Lower leg skin (tissue), 3 donors: ENCODE data around the gene CAMTA1.

Experiments
- CTCF ChIP-seq, 3 donors: fragments of 450-650 bp; IDR thresholded peaks; one replicate each; pipeline ENCODE4 v1.5.1; 2016; ENCODE audit warnings: antibody characterized with exemption in 3 of 3, mild to moderate bottlenecking in 3 of 3, moderate library complexity in 2 of 3
- POLR2A ChIP-seq, 2 donors: fragments of 450-650 bp; IDR thresholded peaks; one replicate each; pipeline ENCODE4 v1.6.1; 2016 to 2017; ENCODE audit warnings: antibody characterized with exemption in 2 of 2, mild to moderate bottlenecking in 1 of 2, moderate library complexity in 1 of 2

DNA sequence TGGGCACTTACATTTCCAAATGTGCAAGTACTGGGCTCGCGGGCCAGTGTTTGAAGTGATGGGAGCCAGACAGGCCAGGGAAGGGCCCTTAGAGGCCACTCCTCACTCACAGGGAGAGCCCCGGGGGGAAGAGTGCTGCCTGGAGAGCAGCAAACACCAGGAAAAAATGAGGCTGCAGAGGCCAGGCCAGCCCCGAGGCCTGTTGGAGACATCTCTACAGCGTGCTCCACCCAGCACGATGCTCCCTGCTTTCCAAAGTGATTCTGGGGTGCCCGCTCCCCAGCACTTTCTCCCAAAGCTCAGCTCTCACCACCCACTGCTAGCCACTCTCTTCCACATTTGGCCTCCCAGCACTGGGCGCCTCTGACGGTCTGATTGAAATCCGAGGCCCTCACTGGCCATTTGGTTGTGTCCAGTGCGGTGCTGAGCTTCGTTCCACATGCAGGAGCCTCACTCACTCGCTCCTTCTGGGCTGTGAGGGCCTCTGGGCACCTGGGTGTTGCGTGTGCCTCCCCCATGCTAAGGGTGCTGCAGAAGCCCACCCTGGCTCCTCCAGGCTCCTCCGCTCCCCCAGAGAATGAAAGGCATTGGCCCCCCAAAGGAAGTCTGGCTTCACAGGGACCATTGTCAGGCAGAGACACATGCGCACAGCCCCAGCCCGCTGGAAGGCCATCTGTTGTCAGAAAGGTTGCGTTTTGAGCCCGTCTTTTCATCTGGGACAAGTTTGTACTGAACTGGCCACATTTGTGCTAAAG, 600.4 kb downstream of the CAMTA1 start:
- TF ChIP-seq CTCF (IDR thresholded peaks at IDR 0.05): no peak
- no peak for TF ChIP-seq POLR2A (IDR thresholded peaks at IDR 0.05)
